Measurements from ENCODE around the gene DAP.

DAP gene

DNA sequence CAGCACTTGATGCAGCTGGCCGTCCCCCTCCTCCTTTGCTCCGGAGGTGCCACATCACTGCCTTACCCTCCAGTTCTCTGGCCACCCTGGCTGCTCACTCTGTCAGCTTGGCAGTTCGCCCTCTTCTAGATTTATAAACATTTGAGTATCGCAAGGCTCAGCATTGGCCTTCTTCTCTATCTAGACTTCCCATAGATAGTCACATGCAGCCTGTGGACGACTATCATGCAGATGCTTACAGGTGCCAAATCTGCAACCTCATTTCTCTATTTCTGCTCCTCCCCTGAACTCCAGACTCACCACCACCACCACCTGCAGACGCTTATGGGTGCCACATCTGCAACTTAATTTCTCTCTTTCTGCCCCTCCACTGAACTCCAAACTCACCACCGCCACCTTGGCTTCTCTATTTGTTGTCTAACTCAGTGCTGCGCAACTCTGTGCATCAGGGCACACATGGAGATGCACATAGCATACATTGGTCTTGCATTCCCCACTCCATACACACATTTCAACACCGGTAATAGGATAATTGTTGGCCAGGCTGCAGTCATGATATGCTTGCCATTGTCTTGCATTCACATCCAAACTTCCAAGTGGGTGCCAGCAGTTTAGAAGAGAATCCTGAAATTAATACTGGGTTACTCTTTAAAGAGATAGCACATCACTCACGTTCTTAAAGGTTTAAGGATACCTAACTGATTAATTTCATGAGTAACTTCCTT lies 1.9 kb upstream of the DAP start:
- Histone ChIP-seq H3K4me3 (ENCODE audit: low read depth, low read length) (no peak overlapping the region), H3K4me1 (peaks cover 3% of the 10 kb centered on the region; the same call in 1 of the 2 replicates), H3K36me3 (no peaks in the 10 kb centered on the region), H3K27me3 (no peaks in the 10 kb centered on the region), H3K9me3 (no peaks in the 10 kb centered on the region)
- TF ChIP-seq, protein P1, sequence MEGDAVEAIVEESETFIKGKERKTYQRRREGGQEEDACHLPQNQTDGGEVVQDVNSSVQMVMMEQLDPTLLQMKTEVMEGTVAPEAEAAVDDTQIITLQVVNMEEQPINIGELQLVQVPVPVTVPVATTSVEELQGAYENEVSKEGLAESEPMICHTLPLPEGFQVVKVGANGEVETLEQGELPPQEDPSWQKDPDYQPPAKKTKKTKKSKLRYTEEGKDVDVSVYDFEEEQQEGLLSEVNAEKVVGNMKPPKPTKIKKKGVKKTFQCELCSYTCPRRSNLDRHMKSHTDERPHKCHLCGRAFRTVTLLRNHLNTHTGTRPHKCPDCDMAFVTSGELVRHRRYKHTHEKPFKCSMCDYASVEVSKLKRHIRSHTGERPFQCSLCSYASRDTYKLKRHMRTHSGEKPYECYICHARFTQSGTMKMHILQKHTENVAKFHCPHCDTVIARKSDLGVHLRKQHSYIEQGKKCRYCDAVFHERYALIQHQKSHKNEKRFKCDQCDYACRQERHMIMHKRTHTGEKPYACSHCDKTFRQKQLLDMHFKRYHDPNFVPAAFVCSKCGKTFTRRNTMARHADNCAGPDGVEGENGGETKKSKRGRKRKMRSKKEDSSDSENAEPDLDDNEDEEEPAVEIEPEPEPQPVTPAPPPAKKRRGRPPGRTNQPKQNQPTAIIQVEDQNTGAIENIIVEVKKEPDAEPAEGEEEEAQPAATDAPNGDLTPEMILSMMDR (IDR thresholded peaks at IDR 0.05; ENCODE audit: low read depth, low read length): no peak
- DNase-seq: no peak

DNA sequence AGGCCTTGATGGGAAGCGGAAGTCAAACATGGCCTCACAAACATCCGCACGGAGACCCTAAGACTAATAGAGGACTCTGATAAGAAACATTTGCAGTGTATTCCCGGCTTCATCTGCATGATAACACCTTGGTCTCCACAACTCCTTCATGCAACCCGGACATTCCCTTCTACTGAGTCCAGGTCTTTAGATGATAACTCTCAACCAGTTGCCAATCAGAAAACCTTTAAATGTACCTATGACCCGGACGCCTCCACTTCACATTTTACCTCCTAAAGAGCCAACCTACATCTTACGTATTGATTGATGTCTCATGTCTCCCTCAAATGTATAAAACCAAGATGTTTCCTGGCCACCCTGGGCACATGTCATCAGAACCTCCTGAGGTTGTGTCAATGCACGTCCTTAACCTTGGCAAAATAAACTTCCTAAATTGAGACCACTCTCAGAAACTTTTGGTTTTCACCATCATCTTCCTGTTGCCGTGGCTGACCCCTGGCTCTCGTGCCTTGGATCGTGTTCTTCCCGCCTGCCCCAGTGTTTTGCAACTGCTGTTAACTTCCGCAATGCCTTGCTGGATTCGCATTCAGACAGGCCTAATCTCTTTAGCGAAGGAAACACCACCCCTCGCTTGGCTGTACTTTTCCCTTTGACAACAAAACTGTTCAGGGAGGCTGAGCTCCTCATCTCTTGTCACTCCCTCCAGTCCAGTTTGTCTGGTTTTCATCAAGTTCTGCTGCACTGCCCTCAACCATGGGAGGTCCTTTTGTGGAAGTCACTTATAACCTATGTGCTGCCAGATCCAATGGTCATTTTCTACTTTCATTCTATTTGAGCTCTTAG lies 1.1 kb upstream of the DAP start:
- H3K4me1 ChIP-seq: peaks cover 3% of the 10 kb centered on the region; the same call in 1 of the 2 replicates
- TF ChIP-seq, protein P1 (IDR thresholded peaks at IDR 0.05; ENCODE audit: low read depth, low read length): no peak
- DNase-seq: no peak
- peak overlapping the region; percentile 67 for H3K4me3 ChIP-seq (ENCODE audit: low read depth, low read length)
- H3K27me3 ChIP-seq: no peaks in the 10 kb centered on the region
- H3K9me3 ChIP-seq: no peaks in the 10 kb centered on the region
- H3K36me3 ChIP-seq: no peaks in the 10 kb centered on the region

DNA sequence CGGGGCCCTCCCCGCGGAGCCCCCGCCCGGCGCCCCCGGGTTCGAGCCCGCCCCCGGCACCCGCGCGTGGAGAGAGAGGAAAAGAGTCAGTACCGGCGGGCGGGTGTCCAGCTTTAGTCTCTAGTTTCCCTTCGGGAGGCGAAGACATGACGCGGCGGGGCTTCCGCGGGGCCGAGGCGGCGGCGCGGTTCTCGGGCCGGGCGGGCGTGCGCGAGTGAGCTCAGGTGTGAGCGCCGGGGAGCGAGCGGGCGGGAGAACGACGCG lies 181 bp downstream of the DAP start:
- DNase-seq: no peak
- Histone ChIP-seq H3K27me3 (no peaks in the 10 kb centered on the region), H3K9me3 (no peaks in the 10 kb centered on the region), H3K4me3 (ENCODE audit: low read depth, low read length) (peak overlapping the region; percentile 87), H3K4me1 (peaks cover 3% of the 10 kb centered on the region; the same call in 1 of the 2 replicates), H3K36me3 (no peaks in the 10 kb centered on the region)
- TF ChIP-seq, protein P1 (IDR thresholded peaks at IDR 0.05; ENCODE audit: low read depth, low read length): no peak

DNA sequence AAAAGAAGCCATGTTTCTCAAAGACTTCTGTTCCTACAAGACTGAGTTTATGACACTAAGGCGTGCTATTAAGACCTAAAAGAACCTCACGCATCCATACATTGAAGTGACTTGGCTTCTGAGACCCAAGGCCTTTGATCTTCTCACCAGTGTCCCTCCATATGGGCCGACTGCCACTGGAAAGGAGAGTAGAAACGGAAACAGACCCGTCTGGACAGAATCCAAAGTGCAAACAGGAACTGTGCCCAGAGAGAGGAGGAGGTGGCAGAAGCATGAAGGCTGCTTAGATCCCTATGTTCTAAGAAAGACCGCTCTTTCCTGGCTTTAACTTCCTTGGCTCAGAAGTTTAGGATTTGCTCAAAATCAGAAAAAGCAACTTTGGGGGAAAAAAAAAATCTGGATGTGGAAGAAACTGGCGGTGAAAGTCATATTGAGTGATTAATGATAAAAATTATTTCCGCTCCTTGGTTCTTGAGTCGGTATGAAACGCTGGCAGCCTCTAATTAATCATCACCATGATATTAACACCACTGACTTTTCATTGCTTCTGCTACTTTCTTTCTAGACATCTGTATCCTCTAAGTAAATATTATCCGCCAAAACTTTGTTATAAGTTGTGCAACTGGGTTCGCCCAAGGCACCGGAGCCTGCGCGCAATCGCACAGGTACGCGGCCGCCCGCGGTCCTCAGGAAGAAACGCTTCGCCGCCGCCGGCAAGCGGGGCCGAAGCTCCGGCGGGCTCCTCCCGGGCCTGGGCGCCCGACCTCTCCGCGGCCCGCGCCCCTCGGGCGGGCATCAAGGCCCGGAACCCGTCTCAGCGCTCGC lies 726 bp downstream of the DAP start:
- H3K4me1 ChIP-seq: peaks cover 3% of the 10 kb centered on the region; the same call in 1 of the 2 replicates
- no peaks in the 10 kb centered on the region for H3K36me3 ChIP-seq
- TF ChIP-seq, protein P1 (IDR thresholded peaks at IDR 0.05; ENCODE audit: low read depth, low read length): no peak
- peak; percentile 56 for DNase-seq
- H3K27me3 ChIP-seq: no peaks in the 10 kb centered on the region
- peak overlapping the region; percentile 87 for H3K4me3 ChIP-seq (ENCODE audit: low read depth, low read length)
- H3K9me3 ChIP-seq: no peaks in the 10 kb centered on the region

DNA sequence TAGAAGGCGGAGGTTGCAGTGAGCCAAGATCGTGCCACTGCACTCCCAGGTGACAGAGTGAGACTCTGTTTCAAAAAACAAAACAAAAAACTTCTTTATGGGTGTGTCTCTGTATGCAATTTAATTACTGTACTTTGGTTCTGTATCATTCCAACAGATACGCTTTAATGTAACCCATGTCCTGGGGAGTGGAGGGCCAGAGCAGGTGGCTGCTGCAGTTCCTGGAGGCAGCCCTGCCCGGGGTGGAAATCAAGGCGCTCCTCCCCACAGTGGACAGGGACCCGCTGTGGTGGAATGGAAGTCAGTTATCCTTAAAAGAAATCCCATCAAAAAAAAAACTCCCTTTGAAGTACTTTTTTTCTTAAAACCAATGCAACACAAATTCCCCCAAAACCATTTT lies 1.9 kb downstream of the DAP start:
- Histone ChIP-seq H3K4me3 (ENCODE audit: low read depth, low read length) (no peak overlapping the region), H3K4me1 (peaks cover 3% of the 10 kb centered on the region; the same call in 1 of the 2 replicates), H3K36me3 (no peaks in the 10 kb centered on the region), H3K27me3 (no peaks in the 10 kb centered on the region), H3K9me3 (no peaks in the 10 kb centered on the region)
- TF ChIP-seq, protein P1 (IDR thresholded peaks at IDR 0.05; ENCODE audit: low read depth, low read length): no peak
- no peak for DNase-seq

Data from BE2C (cell line).